K562 (cell line): ENCODE measurements around the gene KLC1.

Experiments used
- BDP1 ChIP-seq: IDR thresholded peaks from 3 replicates; pipeline ENCODE4 v1.6.1; 2011; ENCODE audit not compliant: insufficient read length, insufficient read depth
- FOS ChIP-seq: IDR thresholded peaks from 3 replicates; pipeline ENCODE4 v1.6.1; 2011; ENCODE audit not compliant: insufficient read length; ENCODE audit errors: extremely low read depth
- MXI1 ChIP-seq: IDR thresholded peaks from 2 replicates; pipeline ENCODE4 v1.6.1; 2011; ENCODE audit warnings: low read depth, mild to moderate bottlenecking, improper control_type of control experiment, low read length
- SNRNP70 ChIP-seq: fragments of 200-400 bp; formaldehyde crosslinking; optimal IDR thresholded peaks from 2 replicates; pipeline ENCODE3; 2017; ENCODE audit warnings: low read depth, low read length
- TF ChIP-seq, protein P1 (sequence below): sonication (generic); formaldehyde crosslinking; IDR thresholded peaks from 2 replicates; pipeline ENCODE4 v1.8.1; 2023; ENCODE audit warnings: mild to moderate bottlenecking, missing genetic modification reagents

DNA sequence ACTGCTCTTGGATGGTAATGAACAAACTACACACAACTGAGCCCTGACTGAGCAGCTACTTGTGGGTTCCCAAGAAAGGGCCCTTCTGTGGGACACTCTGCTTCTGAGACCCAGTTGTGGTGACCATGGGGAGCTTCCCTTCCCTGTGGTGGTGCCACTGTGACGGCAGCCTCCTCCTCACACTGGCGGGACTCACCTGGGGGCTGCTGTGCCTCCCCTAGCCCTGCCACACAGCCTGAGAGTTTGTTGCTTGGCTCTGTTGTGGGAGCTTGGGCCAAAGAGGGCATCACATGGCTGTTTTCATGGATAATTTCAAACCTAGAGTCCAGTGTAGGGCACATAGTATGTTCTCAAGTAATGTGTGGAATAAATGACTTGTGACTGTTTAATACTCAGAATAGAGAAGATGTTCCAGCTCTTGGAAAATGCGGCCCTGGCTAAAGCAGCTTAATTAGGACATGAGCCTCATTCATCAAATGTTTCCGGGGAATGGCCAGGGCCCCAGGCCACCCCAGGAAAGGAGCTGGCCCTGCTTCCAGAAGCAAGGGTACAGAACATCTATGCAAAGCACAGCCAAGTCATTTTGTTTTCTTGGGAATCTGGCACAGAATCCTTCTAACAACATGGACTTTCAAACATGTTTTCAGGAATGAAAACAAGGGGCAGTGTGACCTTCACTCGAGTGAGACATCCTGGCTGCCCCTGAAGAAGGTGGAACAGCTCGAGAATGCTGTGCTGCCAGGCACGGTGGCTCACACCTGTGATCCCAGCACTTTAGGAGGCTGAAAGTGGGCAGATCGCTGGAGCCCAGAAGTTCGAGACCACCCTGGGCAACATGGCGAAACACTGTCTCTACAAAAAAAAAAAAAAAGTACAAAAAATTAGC, 107.8 kb downstream of the KLC1 start:
- TF ChIP-seq FOS, result no peak
- TF ChIP-seq SNRNP70, result no peak
- no peak for TF ChIP-seq MXI1
- TF ChIP-seq, protein P1, sequence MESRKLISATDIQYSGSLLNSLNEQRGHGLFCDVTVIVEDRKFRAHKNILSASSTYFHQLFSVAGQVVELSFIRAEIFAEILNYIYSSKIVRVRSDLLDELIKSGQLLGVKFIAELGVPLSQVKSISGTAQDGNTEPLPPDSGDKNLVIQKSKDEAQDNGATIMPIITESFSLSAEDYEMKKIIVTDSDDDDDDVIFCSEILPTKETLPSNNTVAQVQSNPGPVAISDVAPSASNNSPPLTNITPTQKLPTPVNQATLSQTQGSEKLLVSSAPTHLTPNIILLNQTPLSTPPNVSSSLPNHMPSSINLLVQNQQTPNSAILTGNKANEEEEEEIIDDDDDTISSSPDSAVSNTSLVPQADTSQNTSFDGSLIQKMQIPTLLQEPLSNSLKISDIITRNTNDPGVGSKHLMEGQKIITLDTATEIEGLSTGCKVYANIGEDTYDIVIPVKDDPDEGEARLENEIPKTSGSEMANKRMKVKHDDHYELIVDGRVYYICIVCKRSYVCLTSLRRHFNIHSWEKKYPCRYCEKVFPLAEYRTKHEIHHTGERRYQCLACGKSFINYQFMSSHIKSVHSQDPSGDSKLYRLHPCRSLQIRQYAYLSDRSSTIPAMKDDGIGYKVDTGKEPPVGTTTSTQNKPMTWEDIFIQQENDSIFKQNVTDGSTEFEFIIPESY (CRISPR knock-in tag), result no peak
- TF ChIP-seq BDP1, result no peak
